Esophagus (tissue), 2 donors: ENCODE data around the gene CLPX. TPM values are rescaled to one million over a fixed set of nuclear protein-coding genes. Genes with fewer than 3 reads are reported as not detected.

Source experiments
- H3K27ac ChIP-seq, 2 donors: one replicate each; pipeline ENCODE4 v1.5.1; 2013; ENCODE audit warnings: low read depth in 2 of 2, mild to moderate bottlenecking in 2 of 2, inconsistent platforms in 1 of 2, low read length in 1 of 2, moderate library complexity in 1 of 2
- H3K27me3 ChIP-seq, 2 donors: one replicate each; pipeline ENCODE4 v1.6.1; 2013; ENCODE audit warnings: low read length in 2 of 2, control low read depth in 1 of 2, mild to moderate bottlenecking in 1 of 2; ENCODE audit not compliant: insufficient read depth in 2 of 2, control insufficient read depth in 1 of 2
- H3K36me3 ChIP-seq, 2 donors: one replicate each; pipeline ENCODE4 v1.6.1; 2013; ENCODE audit warnings: low read length in 1 of 2; ENCODE audit not compliant: control insufficient read depth in 2 of 2, insufficient read depth in 2 of 2
- H3K4me1 ChIP-seq, 2 donors: one replicate each; pipeline ENCODE4 v1.6.1; 2013; ENCODE audit warnings: low read length in 1 of 2; ENCODE audit not compliant: control insufficient read depth in 2 of 2, insufficient read depth in 2 of 2
- H3K4me3 ChIP-seq, 2 donors: one replicate each; pipeline ENCODE4 v1.5.1; 2013; ENCODE audit warnings: low read length in 2 of 2, mild to moderate bottlenecking in 2 of 2, low read depth in 1 of 2, moderate library complexity in 1 of 2
- H3K9me3 ChIP-seq, 2 donors: one replicate each; pipeline ENCODE4 v1.6.1; 2013; ENCODE audit warnings: mild to moderate bottlenecking in 2 of 2, low read depth in 1 of 2, low read length in 1 of 2, moderate library complexity in 1 of 2; ENCODE audit not compliant: control insufficient read depth in 2 of 2, insufficient read depth in 1 of 2
- whole genome bisulfite sequencing, 2 donors: extraction: QIAGEN DNeasy Blood & Tissue Kit; methylation state at CpG; one replicate each; pipeline ENCODE4 v1.1.7; 2013; 5-methylcytosine and 5-hydroxymethylcytosine counted together
- polyA plus RNA-seq, 2 donors: library from polyadenylated mRNA; stranded (reverse); fragments of 200-250 nt; gene quantifications; one replicate each; pipeline ENCODE4 v1.2.3, GENCODE V29; 2013
- donor health status: healthy with polysubstance abuse.
- donor health status: Bipolar disorder and iron deficiency.

CLPX gene
- polyA plus RNA-seq, 2 donors: 17.9 to 23.4 TPM

- Histone ChIP-seq H3K9me3 (no peaks in the 10 kb centered on the region), H3K4me1 (no peaks in the 10 kb centered on the region), H3K36me3 (no peaks in the 10 kb centered on the region), H3K27me3 (no peaks in the 10 kb centered on the region), H3K27ac (no peak overlapping the region), H3K4me3 (no peak overlapping the region)
- 70 to 73% methylated on average over 6 of the region's 6 CpGs for WGBS, 2 donors
These were observed 22.2 kb upstream of the CLPX start for GRCh38 chr15:65207280-65207840.

GRCh38 chr15:65206750-65207149 is 21.6 kb upstream of the CLPX start:
- whole genome bisulfite sequencing, 2 donors: 95 to 96% methylated on average over 20 of the region's 20 CpGs
- Histone ChIP-seq H3K4me1 (no peaks in the 10 kb centered on the region), H3K9me3 (no peaks in the 10 kb centered on the region), H3K27ac (no peak overlapping the region), H3K27me3 (no peaks in the 10 kb centered on the region), H3K4me3 (no peak overlapping the region), H3K36me3 (no peaks in the 10 kb centered on the region)

- no peaks in the 10 kb centered on the region for H3K27me3 ChIP-seq
These were observed 20.0 kb upstream of the CLPX start for GRCh38 chr15:65204931-65205660.

GRCh38 chr15:65204236-65204930 is 19.2 kb upstream of the CLPX start:
- Histone ChIP-seq H3K27me3 (no peaks in the 10 kb centered on the region), H3K4me3 (no peak overlapping the region), H3K4me1 (no peaks in the 10 kb centered on the region), H3K9me3 (no peaks in the 10 kb centered on the region), H3K27ac (no peak overlapping the region), H3K36me3 (no peaks in the 10 kb centered on the region)
- WGBS, 2 donors: 91 to 92% methylated on average over 6 of the region's 6 CpGs

More at GRCh38 chr15:65204931-65205660, 20.0 kb upstream of the CLPX start:
- Histone ChIP-seq H3K9me3 (no peaks in the 10 kb centered on the region), H3K36me3 (no peaks in the 10 kb centered on the region), H3K4me1 (no peaks in the 10 kb centered on the region), H3K4me3 (no peak overlapping the region), H3K27ac (no peak overlapping the region)
- 93% methylated on average over 12 of the region's 12 CpGs for WGBS, 2 donors

- Histone ChIP-seq H3K4me1 (no peaks in the 10 kb centered on the region), H3K9me3 (no peaks in the 10 kb centered on the region), H3K27me3 (no peaks in the 10 kb centered on the region), H3K36me3 (no peaks in the 10 kb centered on the region), H3K27ac (no peak overlapping the region), H3K4me3 (no peak overlapping the region)
- 71 to 80% methylated on average over 1 of the region's 1 CpG for WGBS, 2 donors
These were observed 16.8 kb upstream of the CLPX start for GRCh38 chr15:65201918-65202317.

GRCh38 chr15:65198571-65198970 is 13.4 kb upstream of the CLPX start:
- Histone ChIP-seq H3K4me3 (no peak overlapping the region), H3K27me3 (no peaks in the 10 kb centered on the region), H3K4me1 (no peaks in the 10 kb centered on the region), H3K27ac (no peak overlapping the region), H3K9me3 (no peaks in the 10 kb centered on the region), H3K36me3 (no peaks in the 10 kb centered on the region)
- whole genome bisulfite sequencing, 2 donors: 95 to 96% methylated on average over 12 of the region's 12 CpGs

GRCh38 chr15:65197337-65197645 is 12.1 kb upstream of the CLPX start:
- Histone ChIP-seq H3K9me3 (no peaks in the 10 kb centered on the region), H3K36me3 (no peaks in the 10 kb centered on the region), H3K27me3 (no peaks in the 10 kb centered on the region), H3K27ac (no peak overlapping the region), H3K4me1 (no peaks in the 10 kb centered on the region), H3K4me3 (no peak overlapping the region)
- 96% methylated on average over 8 of the region's 8 CpGs for WGBS, 2 donors

GRCh38 chr15:65196637-65197336 is 11.6 kb upstream of the CLPX start:
- Histone ChIP-seq H3K4me1 (no peaks in the 10 kb centered on the region), H3K9me3 (no peaks in the 10 kb centered on the region), H3K27ac (no peak overlapping the region), H3K36me3 (no peaks in the 10 kb centered on the region), H3K27me3 (no peaks in the 10 kb centered on the region), H3K4me3 (no peak overlapping the region)
- 95 to 96% methylated on average over 19 of the region's 19 CpGs for WGBS, 2 donors

GRCh38 chr15:65195548-65195923 is 10.4 kb upstream of the CLPX start:
- Histone ChIP-seq H3K9me3 (no peaks in the 10 kb centered on the region), H3K36me3 (no peaks in the 10 kb centered on the region), H3K27me3 (no peaks in the 10 kb centered on the region), H3K4me1 (no peaks in the 10 kb centered on the region), H3K4me3 (no peak overlapping the region), H3K27ac (no peak overlapping the region)
- 73% methylated on average over 5 of the region's 5 CpGs for WGBS, 2 donors
